Measurements from ENCODE around the gene GRIK1.

The GRIK1 gene

GRCh38 chr21:29827647-29828046 is 112.1 kb downstream of the GRIK1 start:
- DNase-seq (ENCODE audit: low spot score), result no peak

GRCh38 chr21:29827236-29827635 is 112.6 kb downstream of the GRIK1 start:
- no peak for DNase-seq (ENCODE audit: low spot score)

GRCh38 chr21:29826386-29826785 is 113.4 kb downstream of the GRIK1 start:
- no peak for DNase-seq (ENCODE audit: low spot score)

GRCh38 chr21:29825936-29826335 is 113.9 kb downstream of the GRIK1 start:
- DNase-seq (ENCODE audit: low spot score), result no peak

- no peak for DNase-seq (ENCODE audit: low spot score)
These were observed 114.5 kb downstream of the GRIK1 start for GRCh38 chr21:29825345-29825744.

- DNase-seq (ENCODE audit: low spot score), result no peak
These were observed 117.7 kb downstream of the GRIK1 start for GRCh38 chr21:29822064-29822463.

GRCh38 chr21:29821230-29821629 is 118.6 kb downstream of the GRIK1 start:
- no peak for DNase-seq (ENCODE audit: low spot score)

- no peak for DNase-seq (ENCODE audit: low spot score)
These were observed 120.0 kb downstream of the GRIK1 start for GRCh38 chr21:29819675-29820326.

- no peak for DNase-seq (ENCODE audit: low spot score)
These were observed 121.3 kb downstream of the GRIK1 start for GRCh38 chr21:29818383-29818921.

GRCh38 chr21:29817450-29817849 is 122.3 kb downstream of the GRIK1 start:
- no peak for DNase-seq (ENCODE audit: low spot score)

GRCh38 chr21:29812947-29813346 is 126.8 kb downstream of the GRIK1 start:
- DNase-seq (ENCODE audit: low spot score), result no peak

GRCh38 chr21:29810871-29811270 is 128.9 kb downstream of the GRIK1 start:
- DNase-seq (ENCODE audit: low spot score), result no peak

- DNase-seq (ENCODE audit: low spot score), result no peak
These were observed 131.6 kb downstream of the GRIK1 start for GRCh38 chr21:29808153-29808552.

GRCh38 chr21:29805105-29805504 is 134.7 kb downstream of the GRIK1 start:
- no peak for DNase-seq (ENCODE audit: low spot score)

- no peak for DNase-seq (ENCODE audit: low spot score)
These were observed 136.6 kb downstream of the GRIK1 start for GRCh38 chr21:29803191-29803590.

GRCh38 chr21:29801122-29801521 is 138.7 kb downstream of the GRIK1 start:
- DNase-seq (ENCODE audit: low spot score), result no peak

GRCh38 chr21:29800056-29800455 is 139.7 kb downstream of the GRIK1 start:
- no peak for DNase-seq (ENCODE audit: low spot score)

GRCh38 chr21:29798840-29799239 is 141.0 kb downstream of the GRIK1 start:
- no peak for DNase-seq (ENCODE audit: low spot score)

- no peak for DNase-seq (ENCODE audit: low spot score)
These were observed 142.6 kb downstream of the GRIK1 start for GRCh38 chr21:29797155-29797554.

GRCh38 chr21:29793712-29794111 is 146.1 kb downstream of the GRIK1 start:
- DNase-seq (ENCODE audit: low spot score), result no peak

- DNase-seq (ENCODE audit: low spot score), result no peak
These were observed 150.4 kb downstream of the GRIK1 start for GRCh38 chr21:29789393-29789792.

- no peak for DNase-seq (ENCODE audit: low spot score)
These were observed 151.0 kb downstream of the GRIK1 start for GRCh38 chr21:29788752-29789151.

- no peak for DNase-seq (ENCODE audit: low spot score)
These were observed 152.4 kb downstream of the GRIK1 start for GRCh38 chr21:29787361-29787909.

All from pons (tissue), 1 donor.